Retinal pigment epithelial cell (primary cell): Measurements from ENCODE around the gene CLSTN2.

Source experiments
- DNase-seq: peaks from one replicate; pipeline ENCODE4 v3.0.0-alpha.2; 2010; ENCODE audit warnings: low read depth
- H3K4me3 ChIP-seq: 2 replicates; pipeline ENCODE4 v1.5.1; 2011; ENCODE audit warnings: mild to moderate bottlenecking, low read length, control low read depth, moderate library complexity
- CTCF ChIP-seq: conservative IDR thresholded peaks from 2 replicates; pipeline ENCODE4 v1.5.1; 2011; ENCODE audit warnings: low read depth, low read length, control low read depth, inconsistent platforms

Gene CLSTN2

DNA sequence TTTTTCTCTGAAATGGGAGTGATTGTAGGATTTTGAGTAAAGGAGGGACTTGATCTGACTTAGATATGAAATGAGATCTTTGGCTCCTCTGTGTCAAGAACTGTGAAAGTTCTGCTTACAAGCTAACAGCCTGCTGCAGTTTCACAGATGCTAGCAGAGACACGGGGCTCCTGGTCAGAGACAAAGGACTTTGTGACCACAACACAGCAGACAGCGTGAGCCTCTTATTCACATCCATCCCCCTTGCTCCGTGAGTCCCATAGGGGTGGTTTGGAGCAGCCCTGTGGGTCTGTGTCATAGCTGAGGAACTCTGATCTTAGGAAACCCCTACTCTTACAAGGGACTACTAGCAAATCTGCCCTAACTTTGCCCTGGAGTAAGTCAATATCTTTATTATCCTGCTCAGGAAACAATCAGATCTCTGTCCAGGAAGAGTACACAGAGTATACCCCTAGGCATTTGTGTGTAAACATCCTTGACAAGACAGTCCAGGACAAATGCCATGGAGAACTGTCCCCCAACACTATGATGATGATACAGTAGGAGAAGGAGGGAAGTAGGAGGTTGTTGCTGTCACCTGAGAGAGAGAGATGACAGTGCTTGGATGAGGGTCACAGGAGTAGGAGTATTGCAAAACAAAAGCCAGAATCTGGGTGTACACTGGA lies 80.0 kb downstream of the CLSTN2 start:
- DNase-seq, result no peak
- no peak for TF ChIP-seq CTCF
- H3K4me3 ChIP-seq, result no peak overlapping the region

GRCh38 chr3:140015741-140016140 lies 80.8 kb downstream of the CLSTN2 start:
- no peak for DNase-seq
- H3K4me3 ChIP-seq, result no peak overlapping the region
- no peak for TF ChIP-seq CTCF

DNA sequence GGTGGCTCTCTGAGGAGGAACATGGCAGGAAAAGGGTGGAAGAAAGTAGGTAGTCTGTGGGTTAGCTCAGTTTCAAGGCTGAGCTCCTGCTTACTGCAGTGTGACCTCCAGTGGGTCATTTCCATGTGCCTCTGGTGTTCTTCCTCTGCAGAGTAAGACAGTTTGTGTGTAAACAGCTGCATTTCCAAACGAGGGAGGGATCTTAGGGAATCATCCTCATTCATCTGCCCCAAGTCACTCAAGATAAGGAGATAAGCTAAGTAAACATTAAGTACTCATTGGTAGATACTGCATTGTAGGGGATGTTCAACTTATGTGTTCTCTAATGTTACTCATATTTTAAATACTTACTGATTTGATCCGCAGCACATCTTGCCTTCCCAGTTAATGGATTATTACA lies 83.6 kb downstream of the CLSTN2 start:
- H3K4me3 ChIP-seq, result no peak overlapping the region
- TF ChIP-seq CTCF, result no peak
- DNase-seq, result no peak

DNA sequence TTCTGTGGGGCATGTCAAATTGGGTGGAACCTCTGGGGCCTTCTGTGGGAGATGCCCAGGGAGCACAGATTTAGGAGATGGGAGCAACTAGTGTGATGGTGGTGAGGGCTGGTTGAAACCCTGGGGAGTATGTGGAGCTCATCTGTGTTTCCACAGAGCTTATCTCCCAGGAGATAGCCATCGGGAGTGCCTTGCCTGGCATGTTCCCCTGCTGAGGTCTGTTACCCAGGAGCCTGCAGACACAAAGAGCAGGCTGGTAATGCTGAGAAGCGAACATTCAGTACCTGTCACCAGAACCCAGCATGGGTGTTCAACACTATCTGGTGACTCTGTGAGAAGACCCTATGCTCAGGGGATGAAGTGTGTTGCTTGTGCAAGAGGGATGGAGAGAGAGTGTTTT lies 85.0 kb downstream of the CLSTN2 start:
- no peak overlapping the region for H3K4me3 ChIP-seq
- TF ChIP-seq CTCF, result no peak
- no peak for DNase-seq

DNA sequence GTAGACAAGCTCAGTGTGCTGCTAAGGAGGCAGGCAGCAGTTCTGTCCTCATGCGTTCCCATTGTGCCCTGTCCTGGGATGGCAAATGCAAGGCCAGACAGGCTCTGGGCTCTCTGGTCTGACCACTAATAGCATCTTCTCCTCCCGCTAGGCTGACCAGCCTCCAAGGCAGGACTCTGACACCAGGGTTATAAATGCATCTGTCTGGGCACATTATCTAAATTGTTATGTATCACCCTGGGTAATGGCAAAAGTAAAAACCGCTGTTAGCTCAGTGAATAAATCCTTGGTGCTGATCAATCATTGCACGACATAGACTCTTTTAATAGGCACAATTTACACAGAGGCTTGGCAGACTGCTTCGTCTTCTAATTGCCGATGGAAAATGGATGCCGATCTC lies 85.6 kb downstream of the CLSTN2 start:
- no peak for DNase-seq
- TF ChIP-seq CTCF, result no peak
- no peak overlapping the region for H3K4me3 ChIP-seq

GRCh38 chr3:140021269-140021668 lies 86.3 kb downstream of the CLSTN2 start:
- TF ChIP-seq CTCF, result no peak
- H3K4me3 ChIP-seq, result no peak overlapping the region
- no peak for DNase-seq

DNA sequence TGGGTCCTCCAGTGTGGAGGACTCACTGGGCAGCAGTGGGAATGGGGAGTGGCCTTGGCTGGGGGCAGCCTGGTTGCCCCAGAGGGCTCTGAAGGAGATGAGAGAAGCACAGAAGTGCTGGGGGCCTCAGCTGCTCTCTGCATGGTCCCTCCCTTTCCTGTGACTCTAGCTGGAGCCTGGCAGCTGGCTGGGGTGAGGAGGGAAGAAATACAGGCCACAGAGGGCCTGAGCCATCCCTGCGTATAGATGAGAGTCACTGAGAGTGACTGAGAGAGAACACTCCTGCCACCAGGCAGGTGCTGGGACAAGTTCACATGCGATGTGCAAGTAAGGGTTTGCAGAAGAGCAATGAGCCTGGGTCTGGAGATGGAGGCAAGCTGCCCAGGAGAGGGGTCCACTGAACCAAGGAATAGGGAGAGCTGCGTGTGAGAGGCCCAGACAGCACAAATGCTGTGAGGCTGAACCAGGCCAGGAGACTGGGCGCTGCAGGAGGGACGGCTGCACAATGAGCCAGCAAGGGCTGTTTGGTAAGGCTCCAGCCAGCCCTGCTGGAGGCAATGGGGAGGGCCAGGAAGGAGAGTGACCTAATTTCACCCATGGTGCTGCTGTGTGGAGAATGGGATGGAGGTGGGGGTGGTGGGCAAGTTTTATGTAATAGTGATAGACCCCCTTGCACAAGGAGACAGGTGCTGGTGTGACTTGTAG lies 87.2 kb downstream of the CLSTN2 start:
- DNase-seq, result no peak
- no peak overlapping the region for H3K4me3 ChIP-seq
- TF ChIP-seq CTCF, result no peak
